Measurements from ENCODE around the gene UMAD1.

DNA sequence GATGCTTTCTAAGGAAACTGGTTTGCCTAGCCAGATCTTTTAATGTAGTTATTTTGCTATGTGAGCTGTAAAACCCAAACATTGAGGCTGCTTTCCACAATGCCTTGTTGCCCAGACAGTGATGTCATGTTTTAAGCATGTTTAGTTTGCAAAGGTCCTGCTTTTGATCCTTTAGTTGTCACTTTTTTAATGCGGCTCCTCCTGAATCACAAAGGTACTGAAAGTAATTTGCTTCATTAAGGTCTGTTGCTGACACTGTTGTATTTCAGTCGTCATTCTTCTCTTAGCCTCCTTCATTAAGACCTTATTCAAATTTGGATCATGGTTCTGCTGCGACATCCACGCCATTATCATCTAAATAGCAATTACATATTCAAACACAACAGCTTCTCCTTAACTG lies 67.3 kb downstream of the UMAD1 start:
- TF ChIP-seq CTCF (IDR thresholded peaks at IDR 0.05; ENCODE audit: low read length) (no peak), EZH2phosphoT487 (IDR thresholded peaks at IDR 0.05; ENCODE audit: low read length) (no peak), EZH2 (optimal IDR thresholded peaks at IDR 0.05; ENCODE audit: low read depth, low read length) (no peak)

Measured in MM.1S (cell line).